Measurements from ENCODE around the gene RRBP1.
"Not testable (repeated sequence)": the region's sequence is repeated elsewhere in the genome, so short reads cannot be mapped to it uniquely, and the experiment has no call there.

The RRBP1 gene

DNA sequence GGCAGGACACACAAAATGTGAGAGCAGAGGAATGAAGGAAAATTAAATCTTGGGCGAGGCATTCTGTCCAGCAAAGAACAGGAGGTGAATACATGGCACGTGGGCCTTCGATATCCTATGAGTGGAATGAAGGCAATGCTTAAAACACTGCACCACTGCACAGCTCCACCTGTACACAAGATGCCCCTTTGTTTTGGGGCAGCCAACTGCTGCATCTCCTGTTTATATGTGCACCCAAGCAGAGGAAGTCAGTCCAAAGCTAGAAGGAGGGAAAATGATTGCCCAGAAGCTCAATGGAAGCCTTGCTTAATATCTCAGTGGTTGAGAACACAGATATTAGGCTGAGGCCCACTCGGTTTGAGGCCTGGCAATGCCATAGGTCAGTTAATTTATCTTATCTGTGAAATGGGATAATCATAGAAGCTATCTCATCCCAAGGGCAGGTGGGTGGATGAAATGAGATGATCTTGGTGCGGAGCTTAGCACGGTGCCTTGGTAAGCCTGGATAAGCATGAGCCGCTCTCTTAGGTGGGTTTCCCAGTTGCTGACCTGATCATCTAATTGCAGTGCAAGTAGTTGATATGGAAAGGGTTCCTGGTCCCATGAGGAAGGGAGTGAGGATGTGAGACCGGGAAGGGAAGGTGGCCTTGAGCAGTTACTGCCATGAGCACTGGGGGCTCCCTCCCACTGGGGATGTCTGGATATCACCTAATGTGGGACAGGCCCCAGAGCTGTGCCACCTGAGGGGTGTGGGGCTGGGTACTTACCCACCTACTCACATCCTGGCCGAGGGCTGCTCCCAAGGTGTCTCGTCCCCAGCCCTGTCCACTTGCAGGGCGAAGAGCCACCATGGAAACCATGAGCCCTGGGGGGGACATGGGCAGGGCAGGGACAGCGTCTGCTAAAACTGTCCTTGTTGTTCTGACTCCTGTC lies 27.6 kb upstream of the RRBP1 start:
- DNase-seq (ENCODE audit: low spot score) = no peak
- no peaks in the 10 kb centered on the region for H3K4me1 ChIP-seq (ENCODE audit: insufficient read depth, poor library complexity, severe bottlenecking)

DNA sequence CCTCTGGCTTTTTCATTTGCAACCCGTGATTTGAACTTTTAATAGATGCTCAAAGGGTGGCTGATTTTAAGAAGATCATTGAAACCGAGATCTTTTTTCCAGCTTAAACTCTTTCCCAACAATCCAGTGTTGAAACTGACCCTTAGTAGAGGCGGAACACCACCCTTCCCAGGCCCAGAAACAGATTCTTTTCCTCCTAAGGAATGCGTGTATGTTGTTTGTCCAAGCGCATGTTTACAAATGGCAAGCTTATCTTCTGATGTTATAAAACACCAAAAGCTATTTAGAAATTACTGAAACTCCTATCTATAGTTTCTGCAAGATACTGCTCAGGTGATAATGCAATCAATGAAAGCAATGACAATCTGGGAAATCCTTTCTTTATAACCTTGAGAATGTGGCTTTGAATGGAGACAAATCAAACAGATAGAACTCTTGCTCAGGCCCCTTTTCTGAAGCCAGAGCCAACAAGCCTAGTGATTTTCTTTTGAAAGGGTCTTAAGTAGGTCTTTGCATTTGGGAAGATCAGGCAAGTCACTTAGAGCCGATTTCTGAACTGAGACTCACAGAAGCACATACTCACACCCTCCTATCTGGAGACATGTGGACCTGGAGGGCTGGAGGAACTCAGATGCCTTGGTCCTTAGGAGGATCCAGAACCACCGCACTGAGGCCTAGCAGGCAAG lies 26.8 kb upstream of the RRBP1 start:
- H3K9me3 ChIP-seq (ENCODE audit: severe bottlenecking) = no peaks in the 10 kb centered on the region
- H3K27me3 ChIP-seq (ENCODE audit: insufficient read depth, poor library complexity, severe bottlenecking) = no peaks in the 10 kb centered on the region
- TF ChIP-seq, protein P1, sequence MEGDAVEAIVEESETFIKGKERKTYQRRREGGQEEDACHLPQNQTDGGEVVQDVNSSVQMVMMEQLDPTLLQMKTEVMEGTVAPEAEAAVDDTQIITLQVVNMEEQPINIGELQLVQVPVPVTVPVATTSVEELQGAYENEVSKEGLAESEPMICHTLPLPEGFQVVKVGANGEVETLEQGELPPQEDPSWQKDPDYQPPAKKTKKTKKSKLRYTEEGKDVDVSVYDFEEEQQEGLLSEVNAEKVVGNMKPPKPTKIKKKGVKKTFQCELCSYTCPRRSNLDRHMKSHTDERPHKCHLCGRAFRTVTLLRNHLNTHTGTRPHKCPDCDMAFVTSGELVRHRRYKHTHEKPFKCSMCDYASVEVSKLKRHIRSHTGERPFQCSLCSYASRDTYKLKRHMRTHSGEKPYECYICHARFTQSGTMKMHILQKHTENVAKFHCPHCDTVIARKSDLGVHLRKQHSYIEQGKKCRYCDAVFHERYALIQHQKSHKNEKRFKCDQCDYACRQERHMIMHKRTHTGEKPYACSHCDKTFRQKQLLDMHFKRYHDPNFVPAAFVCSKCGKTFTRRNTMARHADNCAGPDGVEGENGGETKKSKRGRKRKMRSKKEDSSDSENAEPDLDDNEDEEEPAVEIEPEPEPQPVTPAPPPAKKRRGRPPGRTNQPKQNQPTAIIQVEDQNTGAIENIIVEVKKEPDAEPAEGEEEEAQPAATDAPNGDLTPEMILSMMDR (IDR thresholded peaks at IDR 0.05; ENCODE audit: poor library complexity, severe bottlenecking) = no peak
- no peak for ATAC-seq (ENCODE audit: low read depth)
- H3K27ac ChIP-seq (ENCODE audit: poor library complexity, severe bottlenecking) = no peak overlapping the region
- H3K4me1 ChIP-seq (ENCODE audit: insufficient read depth, poor library complexity, severe bottlenecking) = no peaks in the 10 kb centered on the region
- DNase-seq (ENCODE audit: low spot score) = no peak
- H3K36me3 ChIP-seq (ENCODE audit: low read depth) = no peaks in the 10 kb centered on the region
- H3K4me3 ChIP-seq (ENCODE audit: severe bottlenecking) = no peak overlapping the region

More for the DNA sequence above, 27.6 kb upstream of the RRBP1 start:
- no peak for ATAC-seq (ENCODE audit: low read depth)
- TF ChIP-seq, protein P1 (IDR thresholded peaks at IDR 0.05; ENCODE audit: poor library complexity, severe bottlenecking) = no peak
- Histone ChIP-seq H3K27me3 (ENCODE audit: insufficient read depth, poor library complexity, severe bottlenecking) (no peaks in the 10 kb centered on the region), H3K27ac (ENCODE audit: poor library complexity, severe bottlenecking) (no peak overlapping the region), H3K4me3 (ENCODE audit: severe bottlenecking) (no peak overlapping the region), H3K36me3 (ENCODE audit: low read depth) (no peaks in the 10 kb centered on the region), H3K9me3 (ENCODE audit: severe bottlenecking) (no peaks in the 10 kb centered on the region)

DNA sequence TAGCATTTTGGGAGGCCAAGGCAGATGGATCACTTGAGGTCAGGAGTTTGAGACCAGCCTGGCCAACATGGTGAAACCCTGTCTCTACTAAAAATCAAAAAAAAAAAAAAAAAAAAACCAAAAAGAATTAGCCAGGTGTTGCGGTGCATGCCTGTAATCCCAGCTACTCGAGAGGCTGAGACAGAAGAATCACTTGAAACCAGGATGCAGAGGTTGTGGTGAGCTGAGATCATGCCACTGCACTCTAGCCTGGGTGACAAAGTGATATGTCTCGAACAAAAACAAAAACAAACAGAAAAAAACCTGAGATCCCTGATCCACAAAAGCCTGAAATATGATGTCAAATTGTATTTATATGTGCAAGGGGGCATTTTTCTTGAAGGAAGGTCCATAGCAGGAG lies 25.9 kb upstream of the RRBP1 start:
- not testable (repeated sequence) for H3K4me3 ChIP-seq (ENCODE audit: severe bottlenecking); H3K9me3 ChIP-seq (ENCODE audit: severe bottlenecking); H3K4me1 ChIP-seq (ENCODE audit: insufficient read depth, poor library complexity, severe bottlenecking); DNase-seq (ENCODE audit: low spot score); H3K27ac ChIP-seq (ENCODE audit: poor library complexity, severe bottlenecking); H3K27me3 ChIP-seq (ENCODE audit: insufficient read depth, poor library complexity, severe bottlenecking); H3K36me3 ChIP-seq (ENCODE audit: low read depth); ATAC-seq (ENCODE audit: low read depth)

DNA sequence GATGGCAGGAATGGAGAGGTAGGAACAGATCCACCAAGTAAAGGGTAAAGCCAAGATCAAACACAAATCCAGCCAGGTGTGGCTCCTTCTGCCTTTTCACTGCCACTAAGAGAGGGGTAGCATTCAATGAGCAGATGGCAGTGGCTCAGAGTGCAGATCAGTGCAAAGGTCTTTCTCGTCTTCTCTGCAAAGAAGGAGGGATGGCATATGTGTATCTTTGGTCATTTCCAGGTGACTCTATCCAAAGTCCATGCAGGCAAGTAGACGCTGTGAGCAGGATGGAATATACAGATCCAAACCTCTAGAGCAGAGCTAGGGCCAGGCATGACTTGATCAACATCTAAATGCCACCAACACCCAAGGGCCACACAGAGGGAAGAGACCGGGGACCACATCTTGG lies 24.6 kb upstream of the RRBP1 start:
- Histone ChIP-seq H3K27me3 (ENCODE audit: insufficient read depth, poor library complexity, severe bottlenecking) (no peaks in the 10 kb centered on the region), H3K4me3 (ENCODE audit: severe bottlenecking) (no peak overlapping the region), H3K4me1 (ENCODE audit: insufficient read depth, poor library complexity, severe bottlenecking) (no peaks in the 10 kb centered on the region), H3K9me3 (ENCODE audit: severe bottlenecking) (no peaks in the 10 kb centered on the region), H3K36me3 (ENCODE audit: low read depth) (no peaks in the 10 kb centered on the region), H3K27ac (ENCODE audit: poor library complexity, severe bottlenecking) (no peak overlapping the region)
- TF ChIP-seq, protein P1 (IDR thresholded peaks at IDR 0.05; ENCODE audit: poor library complexity, severe bottlenecking) = no peak
- DNase-seq (ENCODE audit: low spot score) (no peak), ATAC-seq (ENCODE audit: low read depth) (no peak)

DNA sequence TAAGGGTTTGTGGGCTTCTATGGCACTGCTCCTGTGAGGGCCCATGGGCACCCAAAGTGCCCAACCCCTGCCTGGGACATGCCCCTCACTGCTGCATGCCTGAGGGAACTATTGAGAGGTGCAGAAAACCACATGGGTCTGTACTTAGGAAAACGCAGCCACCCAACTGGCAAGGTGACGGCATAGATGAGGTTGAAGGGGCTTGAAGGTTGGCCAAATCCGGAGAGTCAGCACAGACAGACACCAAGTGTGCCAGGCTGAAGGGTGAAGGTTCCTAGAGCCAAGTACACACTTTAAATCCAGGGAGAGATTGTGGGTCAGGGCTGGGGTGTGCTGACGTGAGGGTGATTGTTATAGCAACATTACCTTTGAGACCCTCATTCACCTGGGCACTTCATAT lies 23.9 kb upstream of the RRBP1 start:
- TF ChIP-seq, protein P1 (IDR thresholded peaks at IDR 0.05; ENCODE audit: poor library complexity, severe bottlenecking) = no peak
- Histone ChIP-seq H3K36me3 (ENCODE audit: low read depth) (no peaks in the 10 kb centered on the region), H3K27me3 (ENCODE audit: insufficient read depth, poor library complexity, severe bottlenecking) (no peaks in the 10 kb centered on the region), H3K9me3 (ENCODE audit: severe bottlenecking) (no peaks in the 10 kb centered on the region), H3K4me1 (ENCODE audit: insufficient read depth, poor library complexity, severe bottlenecking) (no peaks in the 10 kb centered on the region), H3K27ac (ENCODE audit: poor library complexity, severe bottlenecking) (no peak overlapping the region), H3K4me3 (ENCODE audit: severe bottlenecking) (no peak overlapping the region)
- DNase-seq (ENCODE audit: low spot score) = no peak
- no peak for ATAC-seq (ENCODE audit: low read depth)
